WERI-Rb-1 (cell line): ENCODE results near the gene MFSD6.

ENCODE experiments used
- DNase-seq: peaks from one replicate; pipeline ENCODE4 v3.0.0-alpha.2; 2020
- H3K27ac ChIP-seq: fragments of 250-450 bp; sonication (Bioruptor Pico); 2 replicates; pipeline ENCODE4 v1.5.1; 2020; ENCODE audit warnings: mild to moderate bottlenecking, moderate library complexity
- H3K27me3 ChIP-seq: fragments of 250-450 bp; sonication (Bioruptor Pico); 2 replicates; pipeline ENCODE4 v1.5.1; 2021; ENCODE audit warnings: mild to moderate bottlenecking, low read depth, moderate library complexity; ENCODE audit not compliant: insufficient read depth, severe bottlenecking
- H3K36me3 ChIP-seq: fragments of 250-450 bp; sonication (Bioruptor Pico); 2 replicates; pipeline ENCODE4 v1.5.1; 2020; ENCODE audit warnings: mild to moderate bottlenecking, moderate library complexity
- H3K4me3 ChIP-seq: 2 replicates; pipeline ENCODE4 v1.5.1; 2011; ENCODE audit warnings: low read depth, mild to moderate bottlenecking, control low read depth, low read length
- H3K9me3 ChIP-seq: fragments of 250-450 bp; sonication (Bioruptor Pico); 2 replicates; pipeline ENCODE4 v1.5.1; 2021; ENCODE audit warnings: mild to moderate bottlenecking, moderate library complexity; ENCODE audit not compliant: severe bottlenecking
- CTCF ChIP-seq: IDR thresholded peaks from 2 replicates; pipeline ENCODE4 v1.5.1; 2011; ENCODE audit warnings: low read depth, mild to moderate bottlenecking, control low read depth, inconsistent platforms, low read length

MFSD6 gene

GRCh38 chr2:190413421-190413820 lies 5.3 kb downstream of the MFSD6 start:
- Histone ChIP-seq H3K36me3 (no peaks in the 10 kb centered on the region), H3K27ac (no peak overlapping the region), H3K4me3 (no peak overlapping the region), H3K27me3 (no peaks in the 10 kb centered on the region), H3K9me3 (no peaks in the 10 kb centered on the region)
- DNase-seq: no peak
- TF ChIP-seq CTCF: no peak

GRCh38 chr2:190415251-190415650 lies 7.1 kb downstream of the MFSD6 start:
- Histone ChIP-seq H3K9me3 (no peaks in the 10 kb centered on the region), H3K4me3 (no peak overlapping the region), H3K27ac (no peak overlapping the region), H3K27me3 (no peaks in the 10 kb centered on the region), H3K36me3 (no peaks in the 10 kb centered on the region)
- DNase-seq: no peak
- TF ChIP-seq CTCF: no peak

- DNase-seq: no peak
Observed at GRCh38 chr2:190415794-190416775, 7.9 kb downstream of the MFSD6 start.

GRCh38 chr2:190417045-190417842 lies 9.1 kb downstream of the MFSD6 start:
- DNase-seq: peak; percentile 24
- H3K27ac ChIP-seq: peak overlapping the region; percentile 15; the same call in 1 of the 2 replicates

More at GRCh38 chr2:190415794-190416775, 7.9 kb downstream of the MFSD6 start:
- no peaks in the 10 kb centered on the region for H3K9me3 ChIP-seq
- H3K27me3 ChIP-seq: no peaks in the 10 kb centered on the region
- no peak for TF ChIP-seq CTCF
- no peak overlapping the region for H3K4me3 ChIP-seq
- no peaks in the 10 kb centered on the region for H3K36me3 ChIP-seq
- H3K27ac ChIP-seq: no peak overlapping the region

GRCh38 chr2:190418727-190419126 lies 10.6 kb downstream of the MFSD6 start:
- no peak for TF ChIP-seq CTCF
- no peaks in the 10 kb centered on the region for H3K27me3 ChIP-seq

More at GRCh38 chr2:190417045-190417842, 9.1 kb downstream of the MFSD6 start:
- TF ChIP-seq CTCF: no peak
- Histone ChIP-seq H3K27me3 (no peaks in the 10 kb centered on the region), H3K36me3 (no peaks in the 10 kb centered on the region), H3K9me3 (no peaks in the 10 kb centered on the region), H3K4me3 (no peak overlapping the region)

More at GRCh38 chr2:190418727-190419126, 10.6 kb downstream of the MFSD6 start:
- Histone ChIP-seq H3K4me3 (no peak overlapping the region), H3K9me3 (no peaks in the 10 kb centered on the region), H3K27ac (no peak overlapping the region), H3K36me3 (no peaks in the 10 kb centered on the region)
- DNase-seq: no peak
